Epithelial cell of proximal tubule (primary cell): ENCODE measurements around the gene PIEZO2. TPM values are rescaled to one million over a fixed set of nuclear protein-coding genes. Genes with fewer than 3 reads are reported as not detected.
"Not testable (repeated sequence)": the region's sequence is repeated elsewhere in the genome, so short reads cannot be mapped to it uniquely, and the experiment has no call there.

ENCODE experiments used
- DNase-seq: peaks from one replicate; pipeline ENCODE4 v3.0.0-alpha.2; 2011; ENCODE audit warnings: low read depth
- H3K4me3 ChIP-seq: 2 replicates; pipeline ENCODE4 v1.5.1; 2011; ENCODE audit warnings: low read depth, mild to moderate bottlenecking, low read length
- CTCF ChIP-seq: conservative IDR thresholded peaks from 2 replicates; pipeline ENCODE4 v1.5.1; 2012; ENCODE audit warnings: low read depth, mild to moderate bottlenecking, low read length
- total RNA-seq: library from RNA; depleted of rRNA; stranded (reverse); fragments of >200 nt; gene quantifications from 2 replicates; pipeline ENCODE4 v1.2.3, GENCODE V29; 2015

The PIEZO2 gene
- total RNA-seq, 1 donor from 2014 or later, result 7.5 TPM

- no peak overlapping the region for H3K4me3 ChIP-seq
- no peak for DNase-seq
- no peak for TF ChIP-seq CTCF
Observed at GRCh38 chr18:11145413-11146191, 3.8 kb downstream of the PIEZO2 start.

- DNase-seq, result no peak
- no peak for TF ChIP-seq CTCF
- no peak overlapping the region for H3K4me3 ChIP-seq
Observed at GRCh38 chr18:11137400-11137799, 12.0 kb downstream of the PIEZO2 start.

DNA sequence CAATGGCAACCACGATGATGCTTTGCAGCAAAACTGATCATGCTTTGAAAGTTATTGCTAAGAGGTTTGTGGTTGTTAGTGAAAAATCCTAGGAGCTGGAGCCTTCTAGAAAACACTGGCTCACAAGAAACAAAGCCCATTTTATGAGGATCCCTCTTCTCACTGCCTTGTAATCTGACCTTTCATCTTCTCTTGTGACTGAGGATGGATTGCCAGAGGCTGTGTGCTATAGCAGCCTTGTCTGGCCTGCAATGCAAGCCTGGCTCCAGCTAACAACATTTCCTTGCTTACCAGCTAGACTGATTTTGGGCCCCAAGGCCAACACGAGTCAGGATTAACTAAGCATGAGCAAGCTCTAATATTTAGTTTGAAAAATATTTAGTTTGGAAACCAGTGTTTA is 13.1 kb downstream of the PIEZO2 start:
- no peak for TF ChIP-seq CTCF
- DNase-seq, result no peak
- H3K4me3 ChIP-seq, result no peak overlapping the region

DNA sequence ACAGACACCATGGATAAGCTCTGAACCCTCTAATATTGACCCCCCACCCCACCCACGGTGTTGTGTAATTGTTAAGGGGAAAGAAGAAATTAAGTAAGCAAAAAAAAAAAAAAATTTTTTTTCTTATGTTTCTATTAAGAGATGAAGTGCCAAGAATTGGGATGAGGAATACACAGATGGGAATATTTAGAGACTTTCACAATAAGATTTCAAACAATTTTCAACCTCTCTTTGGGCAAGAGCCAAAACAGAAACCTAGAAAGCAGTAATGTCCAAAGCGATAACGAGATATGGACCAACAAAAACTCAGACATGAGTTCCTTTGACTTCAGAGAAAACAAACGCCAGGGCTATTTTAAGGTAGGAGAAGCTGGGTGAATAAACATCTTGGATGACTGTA is 14.4 kb downstream of the PIEZO2 start:
- TF ChIP-seq CTCF, result no peak
- DNase-seq, result no peak
- no peak overlapping the region for H3K4me3 ChIP-seq

DNA sequence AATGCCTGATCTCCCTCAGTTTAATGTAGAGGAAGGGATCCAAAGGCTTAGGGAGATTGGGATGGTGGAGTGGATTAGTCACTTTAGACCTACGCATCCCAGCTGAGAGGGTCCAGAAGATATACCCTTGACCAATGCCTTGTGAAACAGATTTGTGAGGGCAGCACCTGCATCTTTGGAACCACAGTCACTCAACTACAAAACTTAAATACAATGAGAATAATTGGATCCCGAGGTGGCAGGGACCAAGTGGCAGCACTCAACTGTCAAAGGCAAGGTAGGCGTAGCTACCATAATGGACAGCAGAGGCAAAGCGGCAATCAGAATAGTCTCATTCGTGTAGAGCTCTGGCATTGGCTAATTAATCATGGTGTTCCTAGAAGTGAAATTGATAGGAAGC is 20.3 kb downstream of the PIEZO2 start:
- DNase-seq, H3K4me3 ChIP-seq: not testable (repeated sequence)

GRCh38 chr18:11125492-11126315 is 23.7 kb downstream of the PIEZO2 start:
- no peak for TF ChIP-seq CTCF
- DNase-seq, result no peak
- no peak overlapping the region for H3K4me3 ChIP-seq

- no peak for DNase-seq
- TF ChIP-seq CTCF, result no peak
- no peak overlapping the region for H3K4me3 ChIP-seq
Observed at GRCh38 chr18:11124054-11124453, 25.3 kb downstream of the PIEZO2 start.
